SU-DHL-6 (cell line): ENCODE data around the gene LRRK2.

Experiments used
- EZH2phosphoT487 ChIP-seq: fragments of 200-600 bp; sonication (generic), shearing (Covaris generic); conservative IDR thresholded peaks from 2 replicates; pipeline ENCODE4 v1.6.1; 2018; ENCODE audit warnings: mild to moderate bottlenecking, antibody characterized with exemption, low read length, moderate library complexity, mixed read lengths
- TF ChIP-seq, protein P1 (sequence below): fragments of 200-600 bp; sonication (generic); IDR thresholded peaks from one replicate; pipeline ENCODE4 v1.5.1; 2017; ENCODE audit warnings: antibody characterized with exemption, mild to moderate bottlenecking, low read length, moderate library complexity; ENCODE audit not compliant: insufficient read depth, poor library complexity, severe bottlenecking

DNA sequence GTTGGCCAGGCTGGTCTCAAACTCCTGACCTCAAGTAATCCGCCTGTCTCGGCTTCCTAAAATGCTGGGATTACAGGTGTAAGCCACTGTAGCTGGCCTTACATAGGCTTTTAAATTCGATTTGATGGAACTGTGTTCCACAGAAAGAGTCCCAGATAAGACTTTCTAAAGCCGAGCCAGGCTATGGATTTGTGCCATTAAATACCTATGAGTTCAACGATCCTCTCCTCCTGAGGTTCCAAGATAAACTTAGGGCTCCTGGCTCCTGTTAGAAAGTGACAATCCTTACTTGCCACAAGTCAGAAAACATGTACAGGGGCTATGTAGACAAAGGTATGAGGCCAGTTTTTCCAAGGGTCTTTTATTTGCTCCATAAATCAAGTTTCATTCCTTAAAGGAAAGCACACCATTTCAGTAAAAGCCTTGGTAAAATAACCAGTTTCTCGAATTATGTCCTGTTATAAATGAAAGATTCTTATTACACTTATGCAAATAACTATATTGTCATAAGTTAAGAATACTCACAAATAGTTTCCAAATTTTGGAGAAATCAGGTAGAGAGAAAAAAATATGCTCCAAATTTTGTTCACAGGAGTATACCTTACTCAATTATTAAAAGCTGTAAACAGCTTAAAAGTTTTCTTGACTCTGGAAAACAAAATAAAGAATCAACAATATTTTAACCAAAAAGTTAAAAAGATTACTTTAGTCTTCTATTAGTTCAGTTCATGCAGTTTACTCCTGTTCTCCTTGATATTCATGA lies 36.1 kb upstream of the LRRK2 start:
- TF ChIP-seq, protein P1, sequence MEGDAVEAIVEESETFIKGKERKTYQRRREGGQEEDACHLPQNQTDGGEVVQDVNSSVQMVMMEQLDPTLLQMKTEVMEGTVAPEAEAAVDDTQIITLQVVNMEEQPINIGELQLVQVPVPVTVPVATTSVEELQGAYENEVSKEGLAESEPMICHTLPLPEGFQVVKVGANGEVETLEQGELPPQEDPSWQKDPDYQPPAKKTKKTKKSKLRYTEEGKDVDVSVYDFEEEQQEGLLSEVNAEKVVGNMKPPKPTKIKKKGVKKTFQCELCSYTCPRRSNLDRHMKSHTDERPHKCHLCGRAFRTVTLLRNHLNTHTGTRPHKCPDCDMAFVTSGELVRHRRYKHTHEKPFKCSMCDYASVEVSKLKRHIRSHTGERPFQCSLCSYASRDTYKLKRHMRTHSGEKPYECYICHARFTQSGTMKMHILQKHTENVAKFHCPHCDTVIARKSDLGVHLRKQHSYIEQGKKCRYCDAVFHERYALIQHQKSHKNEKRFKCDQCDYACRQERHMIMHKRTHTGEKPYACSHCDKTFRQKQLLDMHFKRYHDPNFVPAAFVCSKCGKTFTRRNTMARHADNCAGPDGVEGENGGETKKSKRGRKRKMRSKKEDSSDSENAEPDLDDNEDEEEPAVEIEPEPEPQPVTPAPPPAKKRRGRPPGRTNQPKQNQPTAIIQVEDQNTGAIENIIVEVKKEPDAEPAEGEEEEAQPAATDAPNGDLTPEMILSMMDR = no peak
- TF ChIP-seq EZH2phosphoT487 = no peak
